Lung microvascular endothelial cell (primary cell): ENCODE results near the gene SLC25A42. TPM values are rescaled to one million over a fixed set of nuclear protein-coding genes. Genes with fewer than 3 reads are reported as not detected.
"Not testable (repeated sequence)": the region's sequence is repeated elsewhere in the genome, so short reads cannot be mapped to it uniquely, and the experiment has no call there.

ENCODE experiments used
- DNase-seq, 2 donors: peaks; one replicate each; pipeline versions ENCODE4 v3.0.0 to v3.0.0-alpha.2; 2010; ENCODE audit warnings: low read depth in 2 of 2
- total RNA-seq: library from RNA; depleted of rRNA; stranded (reverse); fragments of >200 nt; gene quantifications from 2 replicates; pipeline ENCODE4 v1.2.1, GENCODE V29; 2014

SLC25A42 gene
- total RNA-seq, 1 donor from 2014 or later = 3.0 TPM

DNA sequence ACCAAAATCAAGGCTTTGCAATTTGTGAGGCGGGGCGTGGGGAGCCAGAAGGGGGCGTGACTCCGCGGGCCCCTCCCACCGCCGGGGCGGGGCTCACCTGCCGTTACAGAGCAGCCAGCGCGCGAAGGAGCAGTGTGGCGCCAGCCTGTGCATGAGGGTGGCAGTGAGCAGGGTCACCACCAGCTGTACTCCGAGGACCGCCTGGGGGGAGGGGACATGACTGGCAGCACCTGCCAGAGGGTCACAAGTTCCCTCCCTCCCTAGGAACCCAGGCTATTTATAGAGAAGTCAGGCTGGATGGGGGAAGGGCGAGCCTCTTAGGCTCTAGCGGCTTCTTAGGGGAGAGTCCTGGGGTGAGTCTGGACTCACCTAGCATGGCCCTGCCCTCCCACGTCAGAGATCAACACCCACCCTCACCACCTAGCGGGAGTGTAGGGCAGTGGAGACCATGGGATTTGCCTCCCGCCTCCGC is 70.9 kb downstream of the SLC25A42 start:
- DNase-seq = no peak

- not testable (repeated sequence) for DNase-seq
Measured at GRCh38 chr19:19135713-19136112, 71.9 kb downstream of the SLC25A42 start.

- DNase-seq = no peak
Measured at GRCh38 chr19:19137556-19138108, 73.8 kb downstream of the SLC25A42 start.

DNA sequence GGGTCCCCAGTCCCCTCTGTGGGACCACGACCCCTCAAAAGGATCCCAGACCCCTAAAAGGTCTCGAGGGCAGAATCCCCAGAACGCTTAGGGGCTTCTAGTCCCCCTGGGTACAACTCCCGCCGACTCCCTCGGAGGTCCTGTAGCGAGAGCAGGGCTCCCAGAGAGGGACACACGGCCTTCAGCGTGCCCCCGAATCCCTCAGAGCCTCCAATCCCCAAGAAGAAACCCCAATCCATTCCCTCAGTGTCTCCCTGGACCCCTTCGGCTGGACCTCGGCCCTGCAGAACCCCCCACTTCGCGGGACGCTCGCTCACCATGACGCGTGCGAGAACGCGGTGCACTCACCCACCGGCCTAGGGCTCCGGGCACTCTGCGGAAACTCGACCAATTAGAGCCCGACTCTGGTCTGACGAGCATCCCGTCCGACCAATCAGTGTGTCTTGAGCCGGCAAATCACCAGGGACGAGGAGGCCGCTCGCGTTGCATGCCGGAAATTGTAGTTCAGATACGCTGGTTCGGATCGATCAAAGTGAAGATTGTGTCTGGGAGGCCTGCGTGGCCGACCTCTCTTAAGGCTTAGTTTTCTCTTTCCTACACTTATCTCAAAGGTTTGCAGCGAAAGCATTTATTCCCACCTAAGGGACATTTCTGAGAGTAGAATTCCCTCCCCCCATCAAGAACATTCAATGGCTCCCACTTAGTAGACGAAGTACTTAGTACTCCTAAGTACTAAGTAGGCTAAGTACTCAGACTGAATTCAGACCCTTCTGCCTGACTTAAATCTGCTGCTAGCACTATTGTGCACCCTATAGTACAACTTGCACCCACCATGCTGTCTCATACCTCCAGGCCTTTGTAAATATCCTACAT is 74.6 kb downstream of the SLC25A42 start, which contains the start of gene TMEM161A:
TSS of gene TMEM161A (minus strand) at position 370 of the 873 bp plus-strand sequence. CDS start at position 320, 50 bp downstream.
- DNase-seq = peak; percentile 99

DNA sequence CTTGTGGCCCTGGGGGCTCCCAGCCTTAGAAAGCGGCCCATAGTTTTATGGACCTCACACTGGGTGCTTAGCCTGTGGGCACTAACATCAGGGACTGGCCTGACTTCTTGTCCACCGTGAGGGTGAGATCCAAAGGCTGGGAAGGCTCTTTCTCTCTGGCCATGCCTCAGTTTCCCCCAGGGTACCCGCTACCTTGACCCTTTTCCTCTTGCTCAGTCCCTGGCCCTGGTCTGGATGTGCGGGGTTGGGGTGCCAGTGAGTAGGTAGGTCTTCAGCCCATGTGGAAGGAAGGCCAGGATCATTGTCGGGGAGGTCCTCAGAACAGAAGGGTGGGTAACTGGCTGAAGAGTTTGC is 76.1 kb downstream of the SLC25A42 start:
- no peak for DNase-seq

DNA sequence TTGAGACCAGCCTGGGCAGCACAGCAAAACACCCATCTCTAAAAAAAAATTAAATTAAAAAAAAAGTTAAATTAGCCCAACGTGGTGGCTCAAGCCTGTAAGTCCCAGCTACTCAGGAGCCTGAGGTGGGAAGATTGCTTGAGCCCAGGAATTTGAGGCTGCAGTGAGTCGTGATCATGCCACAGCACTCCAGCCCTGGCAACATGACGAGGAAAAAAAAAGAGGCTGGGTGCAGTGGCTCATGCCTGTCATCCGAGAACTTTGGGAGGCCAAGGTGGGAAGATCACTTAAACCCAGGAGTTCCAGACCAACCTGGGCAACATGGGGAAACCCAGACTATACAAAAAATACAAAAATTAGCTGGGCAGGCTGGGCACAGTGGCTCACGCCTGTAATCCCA is 76.7 kb downstream of the SLC25A42 start:
- no peak for DNase-seq

GRCh38 chr19:19142347-19142746 is 78.6 kb downstream of the SLC25A42 start:
- no peak for DNase-seq

DNA sequence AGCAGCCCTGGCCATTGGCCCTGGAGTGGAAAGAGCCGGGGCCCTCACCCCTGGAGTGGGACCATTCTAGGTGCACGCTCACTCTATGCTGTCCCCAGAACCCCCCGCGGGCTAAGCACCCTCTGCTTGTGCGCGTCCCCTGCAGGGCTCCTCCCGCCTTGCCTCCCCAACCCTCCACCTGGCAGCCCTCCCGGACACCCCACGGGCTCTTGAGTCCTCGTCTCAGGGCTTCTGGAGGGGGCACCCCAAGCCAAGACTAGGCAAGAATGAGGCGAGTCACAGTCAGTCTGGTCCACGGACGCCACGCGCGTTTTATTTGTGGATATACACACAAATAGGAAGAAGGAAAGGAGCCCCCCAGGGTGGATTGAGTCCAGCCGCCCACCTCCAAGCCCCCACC is 81.5 kb downstream of the SLC25A42 start:
- no peak for DNase-seq

DNA sequence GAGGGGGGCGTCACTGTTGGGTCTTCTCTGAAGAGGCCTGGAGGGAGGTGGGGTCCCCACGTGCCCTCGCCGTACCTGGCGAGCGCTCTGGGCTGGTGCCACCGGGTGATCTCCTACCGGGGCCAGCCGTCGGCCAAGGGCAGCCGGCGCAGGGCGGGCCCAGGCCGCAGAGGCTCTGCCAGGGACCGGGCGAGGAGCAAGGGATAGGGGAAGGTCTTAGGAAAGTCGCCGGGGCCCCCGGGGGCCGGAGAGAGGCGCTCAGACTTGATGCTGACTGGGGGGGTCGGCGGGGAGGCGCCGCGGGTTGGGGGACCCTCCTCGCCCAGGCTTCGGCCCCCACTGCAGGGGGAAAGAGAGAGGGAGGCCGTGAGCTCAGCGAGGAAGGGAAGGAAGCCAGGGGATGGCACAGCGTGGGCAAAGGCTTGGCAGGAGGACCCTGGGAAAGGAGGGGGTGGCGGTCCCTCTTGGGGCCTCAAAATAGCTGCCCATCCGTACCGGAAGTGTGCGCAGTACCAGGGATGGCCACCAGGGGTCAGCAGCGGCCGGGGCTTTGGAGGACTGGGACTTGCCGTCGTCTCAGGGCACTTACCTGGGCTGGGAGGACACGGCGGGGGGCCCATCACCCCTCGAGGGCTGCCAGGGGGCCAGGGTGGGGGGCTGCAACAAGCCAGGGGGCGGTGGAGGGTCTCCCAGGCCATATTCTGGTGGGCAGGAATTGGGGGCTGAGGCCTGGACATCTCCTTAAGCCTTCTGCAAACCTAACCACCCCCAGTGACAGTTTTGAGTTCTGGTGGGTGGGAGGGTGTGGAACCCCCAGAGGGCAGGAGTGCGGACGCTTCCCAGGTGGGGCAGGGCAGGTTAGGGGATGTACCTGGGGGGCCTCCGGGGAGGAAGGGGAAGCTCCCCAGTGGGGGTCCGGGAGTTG is 82.2 kb downstream of the SLC25A42 start:
- peak; percentile 50 to 63 for DNase-seq

GRCh38 chr19:19146865-19147264 is 83.1 kb downstream of the SLC25A42 start:
- DNase-seq = no peak

- DNase-seq = no peak
Measured at GRCh38 chr19:19147344-19147743, 83.5 kb downstream of the SLC25A42 start.

- DNase-seq = not testable (repeated sequence)
Measured at GRCh38 chr19:19148504-19148903, 84.7 kb downstream of the SLC25A42 start.

GRCh38 chr19:19149435-19149834 is 85.6 kb downstream of the SLC25A42 start:
- no peak for DNase-seq

GRCh38 chr19:19151418-19151817 is 87.6 kb downstream of the SLC25A42 start:
- no peak for DNase-seq

- no peak for DNase-seq
Measured at GRCh38 chr19:19152668-19153384, 89.0 kb downstream of the SLC25A42 start.

- no peak for DNase-seq
Measured at GRCh38 chr19:19154768-19155494, 91.1 kb downstream of the SLC25A42 start.

DNA sequence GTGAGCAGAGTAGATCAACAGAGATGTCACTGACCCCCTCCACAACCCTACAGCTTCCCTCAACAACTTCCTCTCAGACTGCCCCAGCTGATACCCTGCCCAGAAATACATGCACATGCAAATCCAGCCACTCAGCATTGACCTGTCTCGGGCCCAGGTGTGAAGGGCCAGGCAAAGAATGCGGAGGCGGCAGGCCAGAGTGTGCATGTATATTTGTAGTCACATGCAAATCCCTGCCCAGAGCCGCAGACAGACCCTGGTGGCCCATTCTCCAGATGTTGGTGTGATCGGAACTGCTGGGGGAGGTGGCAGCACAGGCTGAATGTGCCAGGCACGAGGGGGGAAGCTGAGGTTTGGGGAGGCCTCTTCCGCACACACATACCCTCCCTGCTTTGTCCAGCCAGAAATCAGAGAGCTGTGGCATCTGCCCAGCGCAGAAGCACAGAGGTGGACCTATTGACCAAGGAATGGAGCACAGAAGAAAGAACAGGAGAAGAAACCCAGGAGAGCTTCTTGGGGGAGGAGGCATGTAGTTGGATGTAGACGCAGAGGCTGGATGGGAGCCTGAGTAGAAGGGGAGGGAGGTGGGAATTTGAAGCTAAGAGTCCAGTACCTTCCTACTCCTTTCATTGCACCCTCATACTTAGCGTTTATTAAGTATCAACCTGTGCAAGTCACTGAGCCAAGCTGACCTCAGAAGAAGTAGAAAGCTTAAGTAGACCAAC is 91.9 kb downstream of the SLC25A42 start:
- DNase-seq = no peak

DNA sequence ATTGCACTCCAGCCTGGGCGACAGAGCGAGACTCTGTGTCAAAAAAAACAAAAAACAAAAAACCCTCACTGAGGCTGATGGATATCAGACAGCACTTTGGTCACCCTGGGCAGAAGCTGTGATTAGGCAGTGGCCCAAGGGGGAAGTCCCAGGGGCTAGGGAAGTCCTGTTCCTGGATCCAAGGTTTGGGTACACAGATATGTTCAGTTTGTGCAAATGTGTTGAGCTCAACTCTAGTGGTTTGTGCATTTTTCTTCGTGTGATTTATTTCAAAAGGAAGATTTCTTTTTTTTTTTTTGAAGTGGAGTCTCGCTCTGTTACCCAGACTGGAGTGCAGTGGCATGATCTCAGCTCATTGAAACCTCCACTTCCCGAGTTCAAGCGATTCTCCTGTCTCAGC is 94.0 kb downstream of the SLC25A42 start:
- DNase-seq = no peak

GRCh38 chr19:19159534-19159933 is 95.7 kb downstream of the SLC25A42 start:
- no peak for DNase-seq
